ENCODE results near the gene MUC5B. TPM values are rescaled to one million over a fixed set of nuclear protein-coding genes. Genes with fewer than 3 reads are reported as not detected.
A peak's percentile ranks its signal among the peaks of the same experiment; 100 is the strongest.

The MUC5B gene
- total RNA-seq, 1 experiment from 2014 or later, result 2.1 TPM

DNA sequence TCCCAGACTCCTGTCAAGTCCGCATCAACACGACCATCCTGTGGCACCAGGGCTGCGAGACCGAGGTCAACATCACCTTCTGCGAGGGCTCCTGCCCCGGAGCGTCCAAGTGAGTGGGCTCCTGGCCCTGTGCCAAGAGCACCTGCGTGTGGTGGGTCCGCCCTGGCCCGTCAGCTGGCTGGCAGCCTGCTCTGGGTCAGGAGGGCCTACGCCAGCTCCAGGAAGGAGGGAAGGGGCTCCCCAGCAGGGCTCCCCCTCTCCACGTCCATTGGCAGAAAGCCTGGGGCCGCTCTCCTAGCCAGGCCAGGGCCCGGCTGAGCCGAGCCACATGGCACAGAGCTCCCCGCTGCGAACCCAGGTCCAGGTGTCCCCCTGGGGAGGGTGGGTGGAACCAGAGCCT is 37.8 kb downstream of the MUC5B start:
- CTCF ChIA-PET, result interaction anchor here (0.6 kb wide), 1 partner anchor 152 kb away, joined by 3 read pairs; no protein-coding TSS in a partner anchor
- no peak overlapping the region for H3K4me3 ChIP-seq
- no peak for DNase-seq
- TF ChIP-seq, protein P1, sequence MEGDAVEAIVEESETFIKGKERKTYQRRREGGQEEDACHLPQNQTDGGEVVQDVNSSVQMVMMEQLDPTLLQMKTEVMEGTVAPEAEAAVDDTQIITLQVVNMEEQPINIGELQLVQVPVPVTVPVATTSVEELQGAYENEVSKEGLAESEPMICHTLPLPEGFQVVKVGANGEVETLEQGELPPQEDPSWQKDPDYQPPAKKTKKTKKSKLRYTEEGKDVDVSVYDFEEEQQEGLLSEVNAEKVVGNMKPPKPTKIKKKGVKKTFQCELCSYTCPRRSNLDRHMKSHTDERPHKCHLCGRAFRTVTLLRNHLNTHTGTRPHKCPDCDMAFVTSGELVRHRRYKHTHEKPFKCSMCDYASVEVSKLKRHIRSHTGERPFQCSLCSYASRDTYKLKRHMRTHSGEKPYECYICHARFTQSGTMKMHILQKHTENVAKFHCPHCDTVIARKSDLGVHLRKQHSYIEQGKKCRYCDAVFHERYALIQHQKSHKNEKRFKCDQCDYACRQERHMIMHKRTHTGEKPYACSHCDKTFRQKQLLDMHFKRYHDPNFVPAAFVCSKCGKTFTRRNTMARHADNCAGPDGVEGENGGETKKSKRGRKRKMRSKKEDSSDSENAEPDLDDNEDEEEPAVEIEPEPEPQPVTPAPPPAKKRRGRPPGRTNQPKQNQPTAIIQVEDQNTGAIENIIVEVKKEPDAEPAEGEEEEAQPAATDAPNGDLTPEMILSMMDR (conservative IDR thresholded peaks at IDR 0.05), result no peak
- no peak for TF ChIP-seq EZH2 (IDR thresholded peaks at IDR 0.05; ENCODE audit: low read depth)
- POLR2A ChIA-PET (ENCODE audit: unreplicated experiment), result no interaction called here
- no peaks in the 10 kb centered on the region for H3K79me2 ChIP-seq (ENCODE audit: low read depth)
- BruUV-seq (replicated peaks), result no TSS peak
- no peaks in the 10 kb centered on the region for H4K20me1 ChIP-seq (ENCODE audit: insufficient read depth)
- H3K27me3 ChIP-seq (ENCODE audit: insufficient read depth, low read depth), result no peaks in the 10 kb centered on the region
- no peaks in the 10 kb centered on the region for H3K9me3 ChIP-seq (ENCODE audit: insufficient read depth, low read depth)
- intact Hi-C loops (cut with micrococcal nuclease; ENCODE audit: unreplicated experiment), result loop anchor here (5.0 kb wide), 1 partner anchor 58 kb away; no protein-coding TSS in a partner anchor
- no peaks in the 10 kb centered on the region for H3K36me3 ChIP-seq (ENCODE audit: low read depth)
- peaks cover 6% of the 10 kb centered on the region for H3K4me1 ChIP-seq (replicated peaks; ENCODE audit: insufficient read depth)
- H3K9me2 ChIP-seq (ENCODE audit: insufficient read depth), result no peaks in the 10 kb centered on the region
- H3F3A ChIP-seq (ENCODE audit: insufficient read depth, low read depth), result peaks cover 4% of the 10 kb centered on the region; the same call in 1 of the 2 replicates
- no peak overlapping the region for H2AFZ ChIP-seq
- no peak overlapping the region for H3K27ac ChIP-seq
- no peak overlapping the region for H3K4me2 ChIP-seq

DNA sequence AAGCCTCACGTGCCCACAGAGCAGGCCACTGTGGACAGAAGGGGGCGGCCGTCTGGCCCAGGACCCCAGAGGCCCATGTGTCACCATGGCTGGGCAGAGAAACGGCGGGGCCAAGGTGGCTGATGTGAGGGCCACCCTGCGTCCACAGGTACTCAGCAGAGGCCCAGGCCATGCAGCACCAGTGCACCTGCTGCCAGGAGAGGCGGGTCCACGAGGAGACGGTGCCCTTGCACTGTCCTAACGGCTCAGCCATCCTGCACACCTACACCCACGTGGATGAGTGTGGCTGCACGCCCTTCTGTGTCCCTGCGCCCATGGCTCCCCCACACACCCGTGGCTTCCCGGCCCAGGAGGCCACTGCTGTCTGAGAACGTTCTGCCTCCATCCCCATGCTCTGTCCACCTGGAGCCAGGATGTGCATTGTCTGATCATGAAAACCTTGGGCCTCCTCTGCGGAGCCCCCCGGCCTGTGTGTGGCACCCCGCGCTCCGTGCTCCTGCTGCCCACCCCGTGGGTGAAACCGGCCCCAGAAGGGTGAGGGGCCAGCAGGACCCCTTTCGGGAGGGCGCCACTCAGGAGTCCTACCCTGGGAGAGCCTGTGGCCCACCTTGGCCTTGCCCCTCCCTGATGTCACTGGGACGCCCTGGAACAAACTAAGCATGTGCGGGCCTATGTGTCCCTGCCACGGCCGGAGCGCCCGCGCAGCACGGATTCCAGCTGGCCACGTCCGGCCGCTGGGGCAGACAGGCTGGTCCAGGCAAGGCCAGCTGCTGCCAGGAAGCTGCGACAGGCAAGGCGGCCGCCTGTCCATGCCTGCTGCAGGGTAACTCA is 38.6 kb downstream of the MUC5B start:
- no peak for DNase-seq
- no peaks in the 10 kb centered on the region for H3K27me3 ChIP-seq (ENCODE audit: insufficient read depth, low read depth)
- no peak overlapping the region for H3K4me3 ChIP-seq
- H3K4me1 ChIP-seq (replicated peaks; ENCODE audit: insufficient read depth), result peaks cover 6% of the 10 kb centered on the region
- intact Hi-C loops (cut with micrococcal nuclease; ENCODE audit: unreplicated experiment), result loop anchor here (5.0 kb wide), 1 partner anchor 59 kb away; no protein-coding TSS in a partner anchor
- no peaks in the 10 kb centered on the region for H3K9me2 ChIP-seq (ENCODE audit: insufficient read depth)
- H3K9me3 ChIP-seq (ENCODE audit: insufficient read depth, low read depth), result no peaks in the 10 kb centered on the region
- no peaks in the 10 kb centered on the region for H4K20me1 ChIP-seq (ENCODE audit: insufficient read depth)
- H3K79me2 ChIP-seq (ENCODE audit: low read depth), result no peaks in the 10 kb centered on the region
- ChIA-PET CTCF (interaction anchor here (0.6 kb wide), 1 partner anchor 28 kb away, joined by 3 read pairs; no protein-coding TSS in a partner anchor), POLR2A (ENCODE audit: unreplicated experiment) (no interaction called here)
- no peak overlapping the region for H3K27ac ChIP-seq
- peaks cover 4% of the 10 kb centered on the region; the same call in 1 of the 2 replicates for H3F3A ChIP-seq (ENCODE audit: insufficient read depth, low read depth)
- TF ChIP-seq, protein P1 (conservative IDR thresholded peaks at IDR 0.05), result no peak
- TF ChIP-seq EZH2 (IDR thresholded peaks at IDR 0.05; ENCODE audit: low read depth), result no peak
- BruUV-seq (replicated peaks), result no TSS peak
- no peaks in the 10 kb centered on the region for H3K36me3 ChIP-seq (ENCODE audit: low read depth)
- peak overlapping the region; percentile 71 for H3K4me2 ChIP-seq
- H2AFZ ChIP-seq, result no peak overlapping the region

DNA sequence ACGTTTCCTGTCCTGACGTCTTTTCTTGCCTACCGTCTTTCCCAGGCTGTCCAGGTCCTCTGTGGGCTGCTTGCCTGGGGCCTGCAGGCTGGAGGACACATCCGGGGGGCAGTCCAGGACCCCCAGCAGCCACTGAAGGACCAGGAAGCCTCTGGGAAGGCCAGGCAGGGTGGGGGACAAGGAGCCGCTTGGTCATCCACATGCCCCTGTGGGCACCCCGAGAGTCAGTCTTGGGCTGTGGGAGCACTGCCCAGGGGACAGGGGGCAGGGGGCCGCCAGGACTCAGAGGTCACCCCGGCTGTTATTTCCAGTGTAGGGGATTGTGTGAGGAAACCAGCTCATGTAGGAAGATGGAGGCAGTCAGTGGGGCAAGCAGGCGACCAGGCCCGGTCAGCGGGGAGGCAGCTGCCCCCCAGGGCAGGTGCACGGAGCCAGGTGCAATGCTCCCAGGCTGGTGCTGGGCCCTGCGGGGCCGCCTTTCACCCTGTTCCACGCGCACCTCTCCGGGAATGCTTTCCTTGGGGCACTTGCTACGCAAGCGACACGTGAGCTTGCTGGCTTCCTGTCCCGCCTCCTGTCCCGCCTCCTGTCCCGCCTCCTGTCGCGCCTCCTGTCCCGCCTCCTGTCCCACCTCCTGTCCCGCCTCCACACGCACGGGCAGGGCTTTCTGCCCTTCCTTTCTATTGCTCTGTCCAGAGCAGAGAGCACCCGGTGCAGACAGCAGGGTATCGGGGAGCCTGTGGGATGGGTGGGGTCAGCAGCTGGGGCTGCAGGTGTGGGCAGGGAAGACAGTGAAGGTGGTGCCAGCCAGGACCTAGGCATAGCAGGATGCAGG is 39.5 kb downstream of the MUC5B start:
- DNase-seq, result peak; percentile 70 to 91
- POLR2A ChIA-PET (ENCODE audit: unreplicated experiment), result interaction anchor here (0.6 to 0.7 kb wide), 3 partner anchors 9 to 110 kb away, joined by 3 to 5 read pairs (median 3); no protein-coding TSS in a partner anchor
- Histone ChIP-seq H3K9me2 (ENCODE audit: insufficient read depth) (no peaks in the 10 kb centered on the region), H3K27me3 (ENCODE audit: insufficient read depth, low read depth) (no peaks in the 10 kb centered on the region), H3K27ac (peak overlapping the region; percentile 23; the same call in 1 of the 2 replicates), H3K79me2 (ENCODE audit: low read depth) (no peaks in the 10 kb centered on the region), H3K36me3 (ENCODE audit: low read depth) (no peaks in the 10 kb centered on the region), H2AFZ (0 out of 2 replicates have a peak overlapping the region, but pooled peaks have one; percentile 58), H3K4me1 (replicated peaks; ENCODE audit: insufficient read depth) (peaks cover 6% of the 10 kb centered on the region), H3K9me3 (ENCODE audit: insufficient read depth, low read depth) (no peaks in the 10 kb centered on the region), H3K4me2 (peak overlapping the region; percentile 71), H3K4me3 (peak overlapping the region; percentile 48; the same call in 1 of the 2 replicates), H4K20me1 (ENCODE audit: insufficient read depth) (no peaks in the 10 kb centered on the region), H3F3A (ENCODE audit: insufficient read depth, low read depth) (peaks cover 4% of the 10 kb centered on the region; the same call in 1 of the 2 replicates)
- TF ChIP-seq EZH2 (IDR thresholded peaks at IDR 0.05; ENCODE audit: low read depth), result no peak
- TF ChIP-seq, protein P1 (conservative IDR thresholded peaks at IDR 0.05), result no peak
- BruUV-seq (replicated peaks), result TSS peak; percentile 95
- intact Hi-C loops (cut with micrococcal nuclease; ENCODE audit: unreplicated experiment), result loop anchor here (5.0 kb wide), 1 partner anchor 60 kb away; no protein-coding TSS in a partner anchor
- CTCF ChIA-PET, result no interaction called here

Data from PC-9 (cell line).